ENCODE measurements around the gene FAM110D.
A peak's percentile ranks its signal among the peaks of the same experiment; 100 is the strongest.

The FAM110D gene

GRCh38 chr1:26164036-26164860, 5.4 kb downstream of the FAM110D start:
- in situ Hi-C loops (cut with MboI; ENCODE audit: low pct_unique_long_range_greater_than_20kb, low sequenced_read_pairs, unreplicated experiment) = no loop called here
- TF ChIP-seq CTCF (IDR thresholded peaks at IDR 0.05; ENCODE audit: extremely low read depth, insufficient read depth, missing control alignments) = peak; percentile 93
- peak; percentile 86 for DNase-seq (ENCODE audit: low spot score)

DNA sequence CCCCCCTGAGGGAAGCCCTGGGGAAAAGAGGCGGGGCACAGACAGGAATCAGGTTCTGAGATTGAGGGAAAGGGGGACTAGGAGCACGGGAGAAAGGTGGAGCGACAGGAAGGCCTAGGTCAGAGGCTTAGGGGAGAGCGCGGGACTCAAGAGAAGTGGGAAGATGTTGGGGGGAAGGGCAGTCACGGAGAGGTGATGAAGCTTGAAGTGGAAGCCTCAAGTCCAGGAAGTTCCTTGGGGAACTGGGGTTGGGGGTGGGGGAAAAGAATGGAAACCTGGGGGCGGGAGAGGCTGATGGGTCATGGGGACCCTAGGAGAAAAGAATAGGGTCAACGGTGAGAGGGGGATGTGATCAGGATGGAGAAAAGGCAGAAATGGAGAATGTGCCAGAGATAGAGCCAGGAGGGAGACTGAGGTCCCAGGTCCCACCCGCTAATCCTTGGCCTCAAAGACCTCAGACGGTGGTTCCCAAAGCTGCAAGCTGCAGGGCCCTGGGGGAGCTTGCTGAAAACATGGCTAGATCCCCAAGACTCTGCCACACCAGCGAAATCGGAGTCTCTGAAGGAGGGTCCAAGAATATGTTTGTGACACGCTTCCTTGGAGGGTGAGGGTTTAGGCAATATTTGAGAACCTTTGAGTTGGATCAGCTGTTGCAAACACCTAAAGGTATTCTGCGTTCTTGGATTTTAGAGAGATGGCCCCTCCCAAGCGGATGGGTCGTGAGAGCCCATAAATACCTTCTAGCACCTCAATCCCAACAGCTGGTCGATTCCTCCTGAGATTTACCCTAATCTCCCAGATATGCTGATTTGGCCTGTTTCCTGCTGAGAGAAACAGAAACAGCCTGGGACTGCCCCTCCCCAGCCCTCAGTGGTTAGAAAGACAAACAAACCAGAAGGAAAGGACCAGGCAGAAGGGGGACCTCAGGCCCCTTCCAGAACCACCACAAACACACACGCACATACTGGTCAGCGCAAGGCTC, 6.3 kb downstream of the FAM110D start:
- DNase-seq (ENCODE audit: low spot score) = no peak
- in situ Hi-C loops (cut with MboI; ENCODE audit: low pct_unique_long_range_greater_than_20kb, low sequenced_read_pairs, unreplicated experiment) = no loop called here
- TF ChIP-seq CTCF (IDR thresholded peaks at IDR 0.05; ENCODE audit: extremely low read depth, insufficient read depth, missing control alignments) = no peak

- in situ Hi-C loops (cut with MboI; ENCODE audit: low pct_unique_long_range_greater_than_20kb, low sequenced_read_pairs, unreplicated experiment) = no loop called here
- DNase-seq (ENCODE audit: low spot score) = no peak
- TF ChIP-seq CTCF (IDR thresholded peaks at IDR 0.05; ENCODE audit: extremely low read depth, insufficient read depth, missing control alignments) = no peak
Observed at GRCh38 chr1:26166719-26167281, 7.9 kb downstream of the FAM110D start.

GRCh38 chr1:26168410-26169197, 9.7 kb downstream of the FAM110D start, which contains the start of gene C1orf232:
Gene C1orf232, minus strand, starts transcription at chr1:26168963. Its CDS starts 464 bp downstream, at chr1:26168499.
- DNase-seq (ENCODE audit: low spot score) = no peak
- no peak for TF ChIP-seq CTCF (IDR thresholded peaks at IDR 0.05; ENCODE audit: extremely low read depth, insufficient read depth, missing control alignments)
- in situ Hi-C loops (cut with MboI; ENCODE audit: low pct_unique_long_range_greater_than_20kb, low sequenced_read_pairs, unreplicated experiment) = no loop called here

GRCh38 chr1:26169198-26169554, 10.3 kb downstream of the FAM110D start:
- in situ Hi-C loops (cut with MboI; ENCODE audit: low pct_unique_long_range_greater_than_20kb, low sequenced_read_pairs, unreplicated experiment) = no loop called here
- no peak for TF ChIP-seq CTCF (IDR thresholded peaks at IDR 0.05; ENCODE audit: extremely low read depth, insufficient read depth, missing control alignments)
- no peak for DNase-seq (ENCODE audit: low spot score)
